Prostate gland (tissue), 2 donors: ENCODE results near the gene SH3BP4.

Experiments
- CTCF ChIP-seq, 4 experiments: fragments of 200-600 bp in 2 of 4; fragments of 450-650 bp in 2 of 4; sonication (generic) in 2 of 4; IDR thresholded peaks; 1 replicate in 3 of 4; 2 replicates in 1 of 4; pipeline ENCODE4 v1.5.1; 2016 to 2019; ENCODE audit warnings: antibody characterized with exemption in 4 of 4, mild to moderate bottlenecking in 2 of 4, moderate library complexity in 2 of 4
- POLR2A ChIP-seq: fragments of 450-650 bp; IDR thresholded peaks from one replicate; pipeline ENCODE4 v1.6.1; 2016; ENCODE audit warnings: antibody characterized with exemption, mild to moderate bottlenecking

GRCh38 chr2:234968631-234969305 is 17.0 kb downstream of the SH3BP4 start:
- TF ChIP-seq CTCF (IDR thresholded peaks at IDR 0.05) (no peak), POLR2A (no peak)
